GM20431 (cell line): ENCODE data around the gene ABLIM2.

ENCODE experiments used
- in situ Hi-C: fragments of 300-500 bp; cut with MseI, MboI; formaldehyde crosslinking; loops from one replicate; pipeline ENCODE4 v1.15.0; 2020; ENCODE audit warnings: low sequenced_read_pairs; ENCODE audit not compliant: unreplicated experiment

ABLIM2 gene

GRCh38 chr4:8000247-8000646 lies 158.4 kb downstream of the ABLIM2 start:
- in situ Hi-C loops, result no loop called here

DNA sequence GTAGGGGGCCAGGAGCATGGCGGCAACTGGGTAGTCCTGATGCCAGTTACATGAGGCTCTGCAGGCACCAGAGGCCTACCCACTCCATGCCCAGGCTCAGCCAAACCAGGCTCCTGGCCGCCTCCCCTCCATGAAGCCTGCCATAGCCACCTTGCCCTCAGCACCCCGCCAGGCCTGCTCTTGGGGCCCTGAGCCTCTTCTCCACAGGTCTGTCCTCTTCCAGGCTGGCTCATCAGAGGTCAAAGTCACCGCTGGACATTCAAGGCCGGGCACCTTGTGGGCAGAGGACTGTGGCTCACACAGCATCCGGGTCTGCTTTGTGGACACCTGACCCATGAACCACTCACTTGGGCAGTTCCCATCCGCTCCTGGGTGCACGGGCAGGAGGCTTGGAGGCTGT lies 158.9 kb downstream of the ABLIM2 start:
- in situ Hi-C loops, result loop anchor here (10.0 kb wide), 1 partner anchor 195 kb away; no protein-coding TSS in a partner anchor

DNA sequence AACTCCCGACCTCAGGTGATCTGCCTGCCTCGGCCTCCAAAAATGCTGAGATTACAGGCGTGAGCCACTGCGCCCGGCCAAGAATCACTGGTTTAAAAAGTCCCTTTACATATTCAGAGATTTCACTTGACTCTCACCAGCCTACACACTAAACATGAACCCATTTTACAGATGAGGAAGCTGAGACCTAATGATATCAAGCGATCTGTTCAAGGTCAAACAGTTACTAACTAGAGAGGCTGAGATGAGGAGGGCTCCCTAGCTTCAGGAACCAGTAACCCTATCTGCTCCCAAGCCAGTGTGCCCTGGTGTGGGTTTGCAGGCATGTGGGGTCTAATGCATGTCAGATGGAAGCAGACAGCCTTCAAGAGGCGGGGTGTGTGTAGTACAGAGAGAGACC lies 159.3 kb downstream of the ABLIM2 start:
- in situ Hi-C loops, result loop anchor here (10.0 kb wide), 1 partner anchor 194 kb away; no protein-coding TSS in a partner anchor

DNA sequence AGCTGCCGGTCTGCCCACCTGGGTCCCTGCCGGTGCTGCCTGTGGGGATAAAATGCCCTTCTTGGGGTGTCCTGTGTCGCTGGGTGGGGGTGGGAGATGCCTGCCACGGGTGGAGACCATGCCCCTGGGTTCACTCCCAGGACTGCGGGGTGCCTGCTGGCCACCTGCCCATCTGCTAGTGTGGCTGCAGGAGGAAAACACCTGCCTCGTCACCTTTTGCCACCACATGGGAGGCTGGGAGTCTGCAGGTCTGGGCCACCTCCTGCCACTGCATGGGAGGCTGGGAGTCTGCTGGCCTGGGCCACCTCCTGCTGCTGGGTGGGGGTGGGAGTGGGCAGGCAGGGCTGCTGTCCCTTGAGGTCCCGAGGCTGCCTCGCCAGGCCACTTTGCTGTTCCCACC lies 160.2 kb downstream of the ABLIM2 start:
- in situ Hi-C loops, result loop anchor here (10.0 kb wide), 1 partner anchor 194 kb away; no protein-coding TSS in a partner anchor

DNA sequence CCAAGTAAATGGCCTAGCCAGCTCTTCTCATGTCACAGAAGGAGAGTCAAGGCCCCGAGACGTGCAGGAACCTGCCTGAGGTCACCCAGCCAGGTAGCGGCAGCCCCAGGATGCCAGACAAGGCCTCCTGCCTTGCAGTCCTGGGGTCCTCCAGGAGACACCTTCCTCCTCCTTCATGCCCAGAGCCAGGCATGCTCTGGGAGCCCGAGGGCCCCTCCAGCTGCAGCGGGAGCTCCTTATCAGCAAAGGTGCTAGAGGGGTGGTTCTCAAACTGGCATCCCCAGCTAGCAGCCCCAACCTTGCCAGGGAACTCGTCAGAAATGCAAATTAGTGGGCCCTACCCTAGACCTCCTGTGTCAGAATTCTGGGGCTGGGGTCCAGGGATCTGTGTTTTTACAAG lies 162.7 kb downstream of the ABLIM2 start:
- in situ Hi-C loops, result loop anchor here (10.0 kb wide), 1 partner anchor 191 kb away; no protein-coding TSS in a partner anchor

DNA sequence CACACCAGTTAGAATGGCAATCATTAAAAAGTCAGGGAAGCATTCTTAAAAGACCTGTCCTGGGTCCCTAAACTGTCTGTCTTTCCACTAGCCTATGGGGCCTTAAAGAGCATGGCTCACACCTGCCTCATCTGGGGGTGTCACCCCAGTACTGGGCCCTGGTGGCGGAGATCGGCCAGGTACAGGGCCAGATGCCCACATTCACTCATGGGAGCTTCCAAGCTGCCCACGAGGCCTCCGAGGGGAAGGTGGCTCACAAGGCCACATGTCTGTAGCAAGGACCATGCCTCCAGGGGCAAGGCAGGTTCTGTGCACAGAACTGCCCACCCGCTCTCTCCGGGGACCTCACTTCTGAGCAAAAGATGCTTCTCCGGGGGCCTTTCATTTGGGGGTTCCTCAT lies 163.5 kb downstream of the ABLIM2 start:
- in situ Hi-C loops, result loop anchor here (10.0 kb wide), 1 partner anchor 190 kb away; no protein-coding TSS in a partner anchor

DNA sequence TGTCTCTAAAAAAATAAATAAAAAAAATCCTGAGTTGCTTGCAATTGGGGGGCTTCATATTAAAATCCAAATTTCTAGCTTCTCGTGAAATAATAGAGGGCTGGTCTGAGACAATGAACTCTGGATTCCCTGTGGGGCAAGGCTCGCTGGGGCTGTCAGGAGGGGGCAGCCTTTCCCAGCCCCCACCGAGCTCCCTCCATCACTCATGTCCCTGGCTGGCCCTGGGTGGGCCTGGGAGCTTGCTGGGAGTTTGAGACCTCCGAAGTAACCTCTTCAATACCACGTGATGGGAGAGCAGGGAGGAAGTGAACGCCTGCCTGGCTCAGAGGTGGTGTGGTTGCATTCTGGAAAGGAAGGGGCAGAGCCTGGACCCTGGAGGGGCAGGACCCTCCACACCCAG lies 164.9 kb downstream of the ABLIM2 start:
- in situ Hi-C loops, result loop anchor here (10.0 kb wide), 1 partner anchor 189 kb away; no protein-coding TSS in a partner anchor

DNA sequence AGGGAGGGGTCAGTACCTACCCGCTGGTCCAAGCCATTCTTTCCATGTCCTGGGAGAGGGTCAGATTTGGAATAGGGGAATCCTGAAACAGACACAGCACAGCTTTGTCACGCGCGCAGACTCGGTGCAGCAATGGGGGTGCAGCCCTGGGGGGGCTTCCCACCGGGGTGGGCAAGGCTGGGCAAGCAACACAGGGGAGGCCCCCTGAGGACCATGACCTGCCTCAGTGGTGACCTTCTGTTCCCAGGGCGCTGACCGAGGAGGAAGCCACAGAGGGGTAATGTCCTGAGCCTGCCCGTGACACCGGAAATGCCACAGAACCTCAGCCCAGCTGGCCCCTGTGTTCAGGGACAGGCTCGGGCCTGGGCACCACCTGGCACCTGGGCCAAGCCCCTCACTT lies 165.8 kb downstream of the ABLIM2 start:
- in situ Hi-C loops, result loop anchor here (10.0 kb wide), 1 partner anchor 188 kb away; no protein-coding TSS in a partner anchor

DNA sequence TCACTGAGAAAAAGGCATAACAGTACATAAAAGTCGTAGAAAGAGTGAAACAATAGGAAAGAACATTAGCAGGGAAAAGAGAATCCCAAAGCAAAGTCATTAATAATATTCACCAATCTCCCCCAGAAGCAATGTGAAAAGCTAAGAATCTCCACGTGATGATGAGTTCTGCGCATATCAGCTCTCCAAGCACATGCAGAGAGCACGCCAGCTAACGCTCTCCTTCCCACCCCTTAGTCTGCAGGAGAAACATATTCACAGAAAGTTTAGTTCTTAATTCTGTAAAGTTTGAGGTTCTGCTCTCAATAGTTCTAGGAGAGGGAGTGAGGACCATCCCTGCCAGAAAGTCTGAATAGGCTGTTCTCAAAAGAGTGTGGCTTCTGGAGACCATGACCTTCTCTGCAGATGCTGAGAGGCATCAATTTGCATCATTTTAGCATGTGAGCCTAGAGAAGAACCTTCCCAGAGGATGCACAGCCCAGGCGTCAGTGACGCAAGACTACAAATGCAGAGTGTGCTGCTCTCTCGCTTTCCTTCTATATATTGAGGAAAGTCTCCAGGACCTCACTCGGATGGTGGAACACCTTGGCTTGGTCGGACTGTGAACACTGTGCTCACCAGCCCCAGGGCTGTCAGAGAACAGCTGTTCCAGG lies 167.7 kb downstream of the ABLIM2 start:
- in situ Hi-C loops, result loop anchor here (10.0 kb wide), 1 partner anchor 186 kb away; no protein-coding TSS in a partner anchor

GRCh38 chr4:7989654-7990053 lies 169.0 kb downstream of the ABLIM2 start:
- in situ Hi-C loops, result loop anchor here (10.0 kb wide), 1 partner anchor 185 kb away; no protein-coding TSS in a partner anchor

GRCh38 chr4:7988437-7988836 lies 170.2 kb downstream of the ABLIM2 start:
- in situ Hi-C loops, result no loop called here

DNA sequence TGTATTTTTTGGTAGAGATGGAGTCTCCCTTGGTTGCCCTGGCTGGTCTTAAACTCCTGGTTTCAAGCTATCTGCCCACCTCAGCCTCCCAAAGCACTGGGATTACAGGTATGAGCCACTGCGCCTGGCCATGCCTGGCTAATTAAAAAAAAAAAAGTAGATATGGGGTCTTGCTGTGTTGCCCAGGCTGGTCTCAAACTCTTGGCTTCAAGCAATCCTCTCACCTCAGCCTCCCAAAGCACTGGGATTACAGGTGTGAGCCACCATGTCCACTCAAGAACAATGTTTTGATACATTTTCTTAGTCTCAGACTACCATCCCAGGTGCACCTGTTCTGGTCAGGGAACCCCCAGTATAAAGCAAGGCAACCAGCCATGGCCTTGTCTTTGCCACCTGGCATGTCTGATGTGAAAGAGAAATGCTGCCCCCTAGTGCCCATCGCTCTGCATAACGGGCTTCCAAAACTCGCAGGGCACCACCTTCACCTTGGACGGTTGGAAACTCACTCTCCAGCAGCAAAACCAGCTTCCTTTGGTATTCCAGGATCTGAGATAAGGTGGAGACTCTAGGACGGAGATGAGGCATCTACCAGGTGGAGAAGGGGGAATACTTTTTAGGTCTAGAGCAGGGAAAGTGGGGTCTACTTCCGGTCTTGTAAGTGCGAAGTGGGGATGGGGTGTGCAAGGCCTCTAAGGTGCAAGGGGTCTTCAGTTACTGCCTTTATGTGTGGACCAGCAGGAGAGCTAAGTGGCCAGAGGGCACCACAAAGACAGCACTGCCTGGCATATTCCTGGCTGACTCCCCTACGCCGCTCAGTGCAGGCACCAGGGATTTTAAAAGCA lies 171.2 kb downstream of the ABLIM2 start:
- in situ Hi-C loops, result no loop called here

DNA sequence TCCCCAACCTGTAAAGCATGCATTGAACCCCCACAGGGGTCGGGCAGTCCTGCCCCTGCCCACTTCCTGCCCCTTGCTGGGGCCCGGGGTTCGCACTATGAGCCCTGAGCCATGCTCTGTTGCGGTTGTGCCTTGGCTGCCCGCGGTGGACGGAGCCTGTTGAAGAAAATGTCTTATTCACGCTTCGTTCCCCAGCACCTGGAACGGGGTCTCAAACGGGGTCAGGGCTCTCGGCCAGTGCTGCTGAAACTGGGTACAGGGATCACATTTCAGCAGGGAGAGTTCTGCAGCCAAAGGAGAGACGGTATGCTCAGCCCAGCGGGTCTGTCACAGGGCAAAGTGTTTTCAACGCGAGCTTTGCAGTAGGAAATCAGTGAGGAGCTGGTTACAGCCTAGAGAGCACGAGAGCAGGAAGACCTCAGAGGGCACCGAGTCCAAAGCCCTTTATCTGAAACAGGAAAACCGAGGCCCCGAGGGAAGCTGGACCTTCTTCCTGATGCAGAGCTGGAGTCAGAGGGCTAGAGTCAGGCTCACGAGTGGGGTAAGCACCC lies 172.6 kb downstream of the ABLIM2 start:
- in situ Hi-C loops, result no loop called here

- in situ Hi-C loops, result no loop called here
Measured at GRCh38 chr4:7985072-7985471, 173.5 kb downstream of the ABLIM2 start.

DNA sequence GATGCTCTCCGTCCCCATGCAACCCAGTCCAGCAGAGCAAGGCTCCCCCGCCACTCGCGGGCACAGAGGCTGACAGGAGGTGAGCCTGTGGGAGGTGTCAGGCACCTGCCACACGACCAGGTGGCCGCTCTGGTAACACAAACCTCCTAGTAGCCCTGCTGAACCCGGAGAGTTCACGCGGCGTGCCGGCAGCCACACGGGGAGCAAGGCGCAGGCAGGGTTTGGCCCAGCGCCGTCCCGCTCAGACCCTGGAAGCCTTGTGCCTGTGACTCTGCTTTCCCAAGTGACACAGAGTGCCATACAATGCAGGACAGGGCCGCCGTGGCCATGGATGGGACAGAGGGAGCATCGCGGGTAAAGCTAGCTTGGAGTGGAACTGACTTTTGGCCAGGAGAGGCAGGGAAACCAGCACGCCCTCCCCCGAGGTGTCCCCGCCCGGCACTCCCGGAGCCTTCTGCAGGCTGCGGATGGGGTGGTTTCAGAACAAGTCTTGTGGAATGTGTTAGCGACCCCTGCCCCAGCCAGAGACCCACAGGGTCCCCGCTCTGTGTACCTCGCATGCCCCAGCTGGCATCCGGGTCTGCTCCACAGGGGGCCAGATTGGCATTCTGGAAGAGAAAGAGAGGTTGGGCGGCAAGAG lies 174.2 kb downstream of the ABLIM2 start:
- in situ Hi-C loops, result no loop called here

GRCh38 chr4:7983296-7983695 lies 175.3 kb downstream of the ABLIM2 start:
- in situ Hi-C loops, result no loop called here

- in situ Hi-C loops, result no loop called here
Measured at GRCh38 chr4:7981738-7982394, 176.7 kb downstream of the ABLIM2 start.

DNA sequence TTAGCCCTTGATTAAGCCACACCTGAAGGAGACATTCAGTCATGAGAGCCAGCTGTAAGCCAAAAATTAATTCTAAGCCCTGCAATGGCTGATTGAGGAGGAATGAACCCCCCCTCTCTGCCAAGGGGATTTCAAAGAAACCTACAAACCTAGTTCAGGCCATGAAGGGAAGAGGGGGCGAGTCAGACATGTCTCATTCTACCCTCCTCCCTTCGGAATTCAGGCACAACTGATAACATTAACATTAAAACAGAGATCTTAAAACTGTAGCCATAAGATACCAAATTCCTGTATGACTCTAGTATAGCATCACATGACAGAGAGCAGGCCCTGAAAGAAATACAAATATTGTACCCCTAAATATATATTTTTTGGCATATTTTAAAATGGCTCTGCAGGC lies 178.6 kb downstream of the ABLIM2 start:
- in situ Hi-C loops, result no loop called here

- in situ Hi-C loops, result no loop called here
Measured at GRCh38 chr4:7979652-7979968, 179.0 kb downstream of the ABLIM2 start.
